Adipose tissue (tissue), 3 donors: Measurements from ENCODE around the gene EXOSC1. TPM values are rescaled to one million over a fixed set of nuclear protein-coding genes. Genes with fewer than 3 reads are reported as not detected.

Source experiments
- H3K27ac ChIP-seq: one replicate; pipeline ENCODE4 v1.5.1; 2013; ENCODE audit warnings: low read depth, low read length
- WGBS, 3 donors: extraction: QIAGEN DNeasy Blood & Tissue Kit; methylation state at CpG; one replicate each; pipeline ENCODE4 v1.1.7; 2013; 5-methylcytosine and 5-hydroxymethylcytosine counted together
- polyA plus RNA-seq, 3 donors: library from polyadenylated mRNA; stranded (reverse); fragments of 200-250 nt; gene quantifications; one replicate each; pipeline ENCODE4 v1.2.3, GENCODE V29; 2013
- donor health status: healthy with polysubstance abuse.
- donor health status: Bipolar disorder and iron deficiency.
- donor health status: healthy.

The EXOSC1 gene
- polyA plus RNA-seq, 3 donors = 25.5 to 30.5 (median 26.0) TPM

GRCh38 chr10:97390091-97390490 is 55.7 kb downstream of the EXOSC1 start:
- 86 to 94% (median 92%) methylated on average over 5 of the region's 5 CpGs for WGBS, 3 donors
- no peak overlapping the region for H3K27ac ChIP-seq

DNA sequence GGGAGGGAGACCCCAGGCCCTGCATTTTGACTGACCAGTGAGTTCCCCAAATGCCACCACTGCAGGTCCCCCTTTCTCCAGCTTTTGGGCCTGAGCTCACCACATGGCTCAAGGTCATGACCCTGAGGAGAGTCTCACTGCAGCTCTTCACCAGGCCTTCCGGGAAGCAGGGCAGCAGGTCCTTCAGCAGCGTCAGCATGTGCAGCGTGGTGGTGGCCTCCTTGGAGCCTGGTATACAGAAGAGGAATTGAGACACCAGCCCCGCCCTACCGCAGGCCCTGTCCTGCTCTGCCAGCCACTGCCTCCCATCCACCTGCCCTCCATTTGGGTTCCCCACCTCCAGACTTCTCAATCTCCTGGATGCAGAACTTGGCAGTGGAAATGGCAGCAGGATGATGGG is 57.7 kb downstream of the EXOSC1 start:
- WGBS, 3 donors = 77 to 91% (median 84%) methylated on average over 5 of the region's 5 CpGs
- no peak overlapping the region for H3K27ac ChIP-seq

Other genes with a start within 250 kb of the EXOSC1 start
- 1 to 10 TPM; 1.7 to 4.8 (median 2.4) TPM for gene ARHGAP19, start 153.4 kb downstream of the EXOSC1 start, polyA plus RNA-seq
- 1 to 10 TPM; 2.5 to 2.9 (median 2.7) TPM for gene FRAT1, start 126.7 kb downstream of the EXOSC1 start, polyA plus RNA-seq
- gene FRAT2, start 111.3 kb downstream of the EXOSC1 start, polyA plus RNA-seq = 10 to 100 TPM in 1 of 3 donors, 1 to 10 TPM in 2; 6.4 to 16.6 (median 9.9) TPM
- gene RRP12, start 44.7 kb downstream of the EXOSC1 start, polyA plus RNA-seq = 10 to 100 TPM; 10.9 to 22.4 (median 17.4) TPM
- 100 to 1,000 TPM in 2 of 3 donors, 10 to 100 TPM in 1; 77.7 to 201 (median 193) TPM for gene PGAM1, start 19.8 kb downstream of the EXOSC1 start, polyA plus RNA-seq
- gene ZDHHC16, start 169 bp upstream of the EXOSC1 start, polyA plus RNA-seq = 10 to 100 TPM; 19.6 to 31.8 (median 25.2) TPM
- 10 to 100 TPM; 30.1 to 47.9 (median 31.4) TPM for gene MMS19, start 52.4 kb upstream of the EXOSC1 start, polyA plus RNA-seq
- 10 to 100 TPM in 2 of 3 donors, 1 to 10 TPM in 1; 8.0 to 38.8 (median 24.9) TPM for gene UBTD1, start 52.9 kb upstream of the EXOSC1 start, polyA plus RNA-seq
- gene ANKRD2, start 126.8 kb upstream of the EXOSC1 start, polyA plus RNA-seq = 1 to 10 TPM in 1 of 3 donors, under 1 TPM in 2; 0.21 to 2.5 (median 0.67) TPM
- gene HOGA1, start 138.4 kb upstream of the EXOSC1 start, polyA plus RNA-seq = 1 to 10 TPM; 1.2 to 6.6 (median 4.6) TPM
- gene C10orf62, start 143.7 kb upstream of the EXOSC1 start, polyA plus RNA-seq = under 1 TPM in 1 of 3 donors, not detected in 2; 0.10 TPM
- 1 to 10 TPM; 2.8 to 4.6 (median 4.0) TPM for gene MORN4, start 187.5 kb upstream of the EXOSC1 start, polyA plus RNA-seq
- gene PI4K2A, start 194.7 kb upstream of the EXOSC1 start, polyA plus RNA-seq = 1 to 10 TPM; 2.7 to 9.7 (median 8.6) TPM
- gene AVPI1, start 241.2 kb upstream of the EXOSC1 start, polyA plus RNA-seq = 10 to 100 TPM in 2 of 3 donors, 1 to 10 TPM in 1; 8.5 to 38.3 (median 27.8) TPM